ENCODE measurements around the gene FTCD. TPM values are rescaled to one million over a fixed set of nuclear protein-coding genes. Genes with fewer than 3 reads are reported as not detected.

The FTCD gene
- total and polyA plus RNA-seq, 9 of the 15 experiments (the other 6 are each of a cell fraction or from before 2014, with no cell fraction given): 0.11 to 1.6 (median 0.67) TPM; not detected in 5

DNA sequence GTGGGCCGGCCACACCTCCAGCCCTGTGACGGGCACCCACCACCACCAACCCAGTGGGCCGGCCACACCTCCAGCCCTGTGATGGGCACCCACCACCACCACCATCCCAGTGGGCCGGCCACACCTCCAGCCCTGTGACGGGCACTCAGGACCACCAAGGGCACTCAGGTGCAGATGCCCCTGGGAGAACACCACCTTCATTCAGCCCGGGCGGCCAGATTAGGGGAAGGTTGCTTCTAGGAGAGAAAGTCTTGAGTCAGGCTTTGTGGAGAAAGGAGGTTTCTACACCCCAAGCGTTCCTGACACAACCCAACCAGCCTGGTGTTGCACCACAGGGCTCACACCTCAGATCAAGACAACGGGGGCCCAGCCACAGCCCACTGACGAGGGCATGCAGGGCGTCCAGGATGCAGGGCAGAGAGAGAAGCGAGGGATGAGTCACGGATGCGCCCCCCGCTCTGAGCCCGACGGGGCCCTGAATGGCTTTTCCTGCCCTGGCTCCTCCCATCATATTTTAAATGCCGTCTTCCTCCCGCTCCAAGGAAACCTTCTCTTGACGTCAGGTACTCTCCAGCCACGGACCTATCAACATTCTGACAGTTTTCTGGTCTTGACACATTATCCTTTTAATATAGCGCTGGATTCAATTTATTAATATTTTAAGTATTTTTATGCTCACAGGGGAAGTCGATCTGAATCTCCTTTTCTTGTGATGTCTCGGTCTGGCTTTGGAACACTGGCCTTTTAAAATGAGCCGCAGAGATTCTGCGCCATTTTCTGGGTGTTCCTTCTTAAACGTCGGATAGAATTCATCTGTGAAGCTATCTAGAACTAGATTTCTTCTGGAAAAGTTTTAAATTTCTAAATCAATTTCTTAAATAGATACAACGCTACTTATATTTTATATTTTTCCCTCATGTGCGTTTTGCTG lies 29.5 kb upstream of the FTCD start (continued):
- TF ChIP-seq PATZ1 (CRISPR knock-in tag; IDR thresholded peaks at IDR 0.05; ENCODE audit: borderline replicate concordance) (no peak), CTCFL (IDR thresholded peaks at IDR 0.05; ENCODE audit: borderline replicate concordance, insufficient read depth, low read depth, low read length, poor library complexity, severe bottlenecking) (no peak), PYGO2 (tag; IDR thresholded peaks at IDR 0.05) (no peak), HMGXB4 (CRISPR knock-in tag; IDR thresholded peaks at IDR 0.05) (no peak; the same call in 1 of the 2 replicates), POLR3G (IDR thresholded peaks at IDR 0.05; ENCODE audit: extremely low read depth, insufficient read length, insufficient replicate concordance) (no peak), CBX8 (IDR thresholded peaks at IDR 0.05; ENCODE audit: borderline replicate concordance, extremely low read depth, low read depth, low read length, poor library complexity, severe bottlenecking) (no peak), GTF2A2 (tag; IDR thresholded peaks at IDR 0.05) (no peak), ZNF639 (CRISPR knock-in tag; conservative IDR thresholded peaks at IDR 0.05 in 1 of 2, IDR thresholded peaks at IDR 0.05 in 1 of 2) (no peak), THRAP3 (IDR thresholded peaks at IDR 0.05; ENCODE audit: borderline replicate concordance) (no peak), TRIM28 (IDR thresholded peaks at IDR 0.05) (no peak), SRSF7 (optimal IDR thresholded peaks at IDR 0.05; ENCODE audit: low read depth, low read length) (no peak), IFI16 (CRISPR knock-in tag; IDR thresholded peaks at IDR 0.05) (no peak)
- TF ChIP-seq, protein P1, sequence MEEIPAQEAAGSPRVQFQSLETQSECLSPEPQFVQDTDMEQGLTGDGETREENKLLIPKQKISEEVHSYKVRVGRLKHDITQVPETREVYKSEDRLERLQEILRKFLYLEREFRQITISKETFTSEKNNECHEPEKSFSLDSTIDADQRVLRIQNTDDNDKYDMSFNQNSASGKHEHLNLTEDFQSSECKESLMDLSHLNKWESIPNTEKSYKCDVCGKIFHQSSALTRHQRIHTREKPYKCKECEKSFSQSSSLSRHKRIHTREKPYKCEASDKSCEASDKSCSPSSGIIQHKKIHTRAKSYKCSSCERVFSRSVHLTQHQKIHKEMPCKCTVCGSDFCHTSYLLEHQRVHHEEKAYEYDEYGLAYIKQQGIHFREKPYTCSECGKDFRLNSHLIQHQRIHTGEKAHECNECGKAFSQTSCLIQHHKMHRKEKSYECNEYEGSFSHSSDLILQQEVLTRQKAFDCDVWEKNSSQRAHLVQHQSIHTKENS (CRISPR knock-in tag; IDR thresholded peaks at IDR 0.05): no peak
- TF ChIP-seq, protein P2, sequence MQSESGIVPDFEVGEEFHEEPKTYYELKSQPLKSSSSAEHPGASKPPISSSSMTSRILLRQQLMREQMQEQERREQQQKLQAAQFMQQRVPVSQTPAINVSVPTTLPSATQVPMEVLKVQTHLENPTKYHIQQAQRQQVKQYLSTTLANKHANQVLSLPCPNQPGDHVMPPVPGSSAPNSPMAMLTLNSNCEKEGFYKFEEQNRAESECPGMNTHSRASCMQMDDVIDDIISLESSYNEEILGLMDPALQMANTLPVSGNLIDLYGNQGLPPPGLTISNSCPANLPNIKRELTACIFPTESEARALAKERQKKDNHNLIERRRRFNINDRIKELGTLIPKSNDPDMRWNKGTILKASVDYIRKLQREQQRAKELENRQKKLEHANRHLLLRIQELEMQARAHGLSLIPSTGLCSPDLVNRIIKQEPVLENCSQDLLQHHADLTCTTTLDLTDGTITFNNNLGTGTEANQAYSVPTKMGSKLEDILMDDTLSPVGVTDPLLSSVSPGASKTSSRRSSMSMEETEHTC (IDR thresholded peaks at IDR 0.05): no peak
